Body of pancreas (tissue), 4 donors: ENCODE results near the gene NEDD4L. TPM values are rescaled to one million over a fixed set of nuclear protein-coding genes. Genes with fewer than 3 reads are reported as not detected.

Experiments
- ATAC-seq: fragments of 150-250 bp; one replicate; pipeline ENCODE4 v1.9.1; 2016
- DNase-seq, 4 donors: peaks; one replicate each; pipeline ENCODE4 v3.0.0-alpha.2; 2019
- H3K27ac ChIP-seq, 4 donors: fragments of 200-600 bp; sonication (generic); 1 replicate in 3 of 4; 2 replicates in 1 of 4; pipeline versions ENCODE4 v1.5.1 to v1.6.1; 2016 to 2019; ENCODE audit warnings: mild to moderate bottlenecking in 1 of 4, mixed read lengths in 1 of 4, moderate library complexity in 1 of 4
- H3K27me3 ChIP-seq, 2 donors: fragments of 200-600 bp; sonication (generic); one replicate each; pipeline ENCODE4 v1.6.0; 2016; ENCODE audit warnings: mild to moderate bottlenecking in 1 of 2
- H3K36me3 ChIP-seq, 2 donors: fragments of 200-600 bp; sonication (generic); replicated peaks in 1 of 2; 2 replicates each; pipeline ENCODE4 v1.5.1; 2016; ENCODE audit warnings: low read depth in 2 of 2; ENCODE audit not compliant: insufficient read depth in 1 of 2
- H3K4me1 ChIP-seq: fragments of 200-600 bp; sonication (generic); one replicate; pipeline ENCODE4 v1.6.0; 2016
- H3K4me3 ChIP-seq, 2 donors: fragments of 200-600 bp; sonication (generic); 1 replicate in 1 of 2; 2 replicates in 1 of 2; pipeline ENCODE4 v1.5.1; 2016 to 2019
- H3K9me3 ChIP-seq, 3 donors: fragments of 200-600 bp; sonication (generic); 1 replicate in 2 of 3; 2 replicates in 1 of 3; pipeline ENCODE4 v1.5.1; 2016
- CTCF ChIP-seq, 7 experiments: fragments of 450-650 bp in 4 of 7; fragments of 200-600 bp in 3 of 7; sonication (generic) in 3 of 7; IDR thresholded peaks; one replicate each; pipeline ENCODE4 v1.5.1; 2016 to 2019; ENCODE audit warnings: antibody characterized with exemption in 7 of 7
- POLR2A ChIP-seq, 3 donors: fragments of 450-650 bp; IDR thresholded peaks; one replicate each; pipeline ENCODE4 v1.6.1; 2016; ENCODE audit warnings: antibody characterized with exemption in 3 of 3, mild to moderate bottlenecking in 2 of 3
- WGBS, 2 donors: methylation state at CpG; one replicate each; pipeline ENCODE4 v1.1.5; 2017; 5-methylcytosine and 5-hydroxymethylcytosine counted together
- intact Hi-C: fragments of 100-400 bp; cut with DNase I; formaldehyde crosslinking; loops from one replicate; pipeline ENCODE4 v1.15.1; 2023
- total RNA-seq, 2 donors: library from RNA; depleted of rRNA; stranded (reverse); fragments of >200 nt; gene quantifications; one replicate each; pipeline ENCODE4 v1.1.0, GENCODE V29; 2016

Gene NEDD4L
- total RNA-seq, 2 donors from 2014 or later, result 105 to 108 TPM

DNA sequence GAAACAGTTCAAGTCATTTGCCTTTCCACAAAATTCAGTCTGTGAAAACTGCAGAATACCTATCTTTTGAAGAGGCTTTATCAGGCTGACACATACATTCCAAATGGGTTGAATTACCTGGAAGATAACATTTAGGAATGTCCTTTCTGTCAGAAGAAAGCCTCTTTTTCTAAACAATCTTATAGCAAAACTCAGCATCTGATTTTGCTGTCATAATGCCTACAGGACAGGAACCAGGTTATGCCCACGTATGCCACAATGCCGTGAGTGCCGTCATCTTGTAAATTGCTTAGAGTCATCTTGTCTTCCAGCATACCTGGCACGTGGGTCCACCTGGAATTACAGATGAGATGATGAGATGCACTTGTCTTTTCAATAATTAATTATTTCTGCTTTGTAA lies 309.6 kb downstream of the NEDD4L start:
- Histone ChIP-seq H3K9me3 (no peaks in the 10 kb centered on the region), H3K4me3 (no peak overlapping the region), H3K4me1 (no peaks in the 10 kb centered on the region), H3K36me3 (peaks cover 7 to 14% of the 10 kb centered on the region in 2 donors), H3K27ac (no peak overlapping the region), H3K27me3 (no peaks in the 10 kb centered on the region)
- DNase-seq (no peak), ATAC-seq (no peak)
- TF ChIP-seq CTCF (IDR thresholded peaks at IDR 0.05) (no peak), POLR2A (IDR thresholded peaks at IDR 0.05) (no peak)
- intact Hi-C loops, result no loop called here
- WGBS, 2 donors, result 95% methylated on average over 4 of the region's 4 CpGs

- H3K4me3 ChIP-seq, result no peak overlapping the region
- H3K27ac ChIP-seq, result no peak overlapping the region
- H3K4me1 ChIP-seq, result no peaks in the 10 kb centered on the region
- intact Hi-C loops, result no loop called here
- H3K36me3 ChIP-seq, result peaks cover 7 to 14% of the 10 kb centered on the region in 2 donors
- H3K27me3 ChIP-seq, result no peaks in the 10 kb centered on the region
- ATAC-seq, result no peak
- TF ChIP-seq CTCF (IDR thresholded peaks at IDR 0.05) (no peak), POLR2A (IDR thresholded peaks at IDR 0.05) (no peak)
- no peak for DNase-seq
- 85 to 95% methylated on average over 4 of the region's 4 CpGs for WGBS, 2 donors
- H3K9me3 ChIP-seq, result no peaks in the 10 kb centered on the region
Measured at GRCh38 chr18:58354051-58354450, 310.0 kb downstream of the NEDD4L start.

GRCh38 chr18:58354791-58355190 lies 310.8 kb downstream of the NEDD4L start:
- DNase-seq (no peak), ATAC-seq (no peak)
- no peak overlapping the region for H3K4me3 ChIP-seq
- no peaks in the 10 kb centered on the region for H3K27me3 ChIP-seq
- no peaks in the 10 kb centered on the region for H3K4me1 ChIP-seq
- no peak overlapping the region for H3K27ac ChIP-seq
- 94 to 95% methylated on average over 10 of the region's 10 CpGs for WGBS, 2 donors
- peaks cover 7 to 14% of the 10 kb centered on the region in 2 donors for H3K36me3 ChIP-seq
- no peak for TF ChIP-seq POLR2A (IDR thresholded peaks at IDR 0.05)
- no peak for TF ChIP-seq CTCF (IDR thresholded peaks at IDR 0.05)
- H3K9me3 ChIP-seq, result no peaks in the 10 kb centered on the region
- intact Hi-C loops, result no loop called here

GRCh38 chr18:58355243-58355642 lies 311.2 kb downstream of the NEDD4L start:
- WGBS, 2 donors, result 90 to 95% methylated on average over 8 of the region's 8 CpGs
- Histone ChIP-seq H3K27ac (no peak overlapping the region), H3K9me3 (no peaks in the 10 kb centered on the region), H3K4me3 (no peak overlapping the region), H3K27me3 (no peaks in the 10 kb centered on the region), H3K4me1 (no peaks in the 10 kb centered on the region), H3K36me3 (peaks cover 7 to 14% of the 10 kb centered on the region in 2 donors)
- ATAC-seq (no peak), DNase-seq (no peak)
- no peak for TF ChIP-seq CTCF (IDR thresholded peaks at IDR 0.05)
- intact Hi-C loops, result no loop called here

DNA sequence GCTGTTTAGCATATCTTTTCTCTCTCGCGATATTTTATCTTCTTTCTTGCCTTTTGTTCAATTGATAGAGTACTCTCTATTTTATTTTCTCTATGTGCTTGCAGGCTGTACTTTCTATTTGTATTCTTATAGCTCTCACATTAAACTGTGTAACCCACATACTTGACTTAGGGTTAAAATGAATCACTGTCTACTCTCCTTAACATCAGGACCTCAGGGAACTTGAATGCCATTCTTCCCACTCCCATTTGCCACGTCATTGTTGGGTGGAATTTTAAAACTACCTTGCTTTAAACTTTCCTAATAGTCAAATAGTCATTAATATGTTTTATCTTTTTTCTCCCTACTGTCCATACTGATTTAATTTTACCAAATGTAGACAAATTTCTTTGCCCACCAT lies 315.2 kb downstream of the NEDD4L start:
- no peak for ATAC-seq
- no peak overlapping the region for H3K4me3 ChIP-seq
- H3K9me3 ChIP-seq, result no peaks in the 10 kb centered on the region
- intact Hi-C loops, result no loop called here
- DNase-seq, result no peak
- H3K36me3 ChIP-seq, result peaks cover 0 to 8% of the 10 kb centered on the region in 2 donors
- no peak for TF ChIP-seq POLR2A (IDR thresholded peaks at IDR 0.05)
- TF ChIP-seq CTCF (IDR thresholded peaks at IDR 0.05), result no peak
- no peak overlapping the region for H3K27ac ChIP-seq
- 94% methylated on average over 3 of the region's 3 CpGs for WGBS, 2 donors
- no peaks in the 10 kb centered on the region for H3K27me3 ChIP-seq
- H3K4me1 ChIP-seq, result no peaks in the 10 kb centered on the region
